ENCODE data around the gene DAND5.

- TF ChIP-seq CTCF (conservative IDR thresholded peaks at IDR 0.05; ENCODE audit: low read length) = no peak
- TF ChIP-seq EZH2phosphoT487 (IDR thresholded peaks at IDR 0.05; ENCODE audit: borderline replicate concordance) = no peak
Measured at GRCh38 chr19:12992729-12993128, 23.4 kb downstream of the DAND5 start.
